ENCODE measurements around the gene ZNF217. TPM values are rescaled to one million over a fixed set of nuclear protein-coding genes. Genes with fewer than 3 reads are reported as not detected.

Gene ZNF217
- polyA plus RNA-seq, 1 donor from 2014 or later: 1.9 TPM

GRCh38 chr20:53594068-53595017 is 704 bp upstream of the ZNF217 start:
- no peaks in the 10 kb centered on the region for H3F3A ChIP-seq (ENCODE audit: insufficient read depth, low read length, poor library complexity, severe bottlenecking)
- no peaks in the 10 kb centered on the region for H3K9me2 ChIP-seq (ENCODE audit: insufficient read depth, low read length)
- no peaks in the 10 kb centered on the region for H4K20me1 ChIP-seq (ENCODE audit: insufficient read depth)
- H3K27me3 ChIP-seq (ENCODE audit: insufficient read depth, low read depth, low read length): no peaks in the 10 kb centered on the region
- peak overlapping the region; percentile 75 for H3K9ac ChIP-seq (ENCODE audit: low read length)
- no peaks in the 10 kb centered on the region for H3K9me3 ChIP-seq (ENCODE audit: low read length)
- H3K36me3 ChIP-seq (ENCODE audit: insufficient read depth, low read length): no peaks in the 10 kb centered on the region
- H3K79me2 ChIP-seq (replicated peaks; ENCODE audit: insufficient read depth, low read length): no peaks in the 10 kb centered on the region
- TF ChIP-seq POLR2AphosphoS5 (IDR thresholded peaks at IDR 0.05): peak; percentile 44
- no peak for TF ChIP-seq TAF1 (IDR thresholded peaks at IDR 0.05; ENCODE audit: low read depth)
- no peak for TF ChIP-seq EP300 (conservative IDR thresholded peaks at IDR 0.05; ENCODE audit: poor library complexity, severe bottlenecking)
- TF ChIP-seq CTCF (IDR thresholded peaks at IDR 0.05; ENCODE audit: poor library complexity, severe bottlenecking): no peak
- peak; percentile 18 for TF ChIP-seq RAD21 (conservative IDR thresholded peaks at IDR 0.05)
- no peak for TF ChIP-seq MXI1 (conservative IDR thresholded peaks at IDR 0.05; ENCODE audit: poor library complexity, severe bottlenecking)
- no peak for TF ChIP-seq SMC3 (conservative IDR thresholded peaks at IDR 0.05; ENCODE audit: poor library complexity)
- TF ChIP-seq, protein P1, sequence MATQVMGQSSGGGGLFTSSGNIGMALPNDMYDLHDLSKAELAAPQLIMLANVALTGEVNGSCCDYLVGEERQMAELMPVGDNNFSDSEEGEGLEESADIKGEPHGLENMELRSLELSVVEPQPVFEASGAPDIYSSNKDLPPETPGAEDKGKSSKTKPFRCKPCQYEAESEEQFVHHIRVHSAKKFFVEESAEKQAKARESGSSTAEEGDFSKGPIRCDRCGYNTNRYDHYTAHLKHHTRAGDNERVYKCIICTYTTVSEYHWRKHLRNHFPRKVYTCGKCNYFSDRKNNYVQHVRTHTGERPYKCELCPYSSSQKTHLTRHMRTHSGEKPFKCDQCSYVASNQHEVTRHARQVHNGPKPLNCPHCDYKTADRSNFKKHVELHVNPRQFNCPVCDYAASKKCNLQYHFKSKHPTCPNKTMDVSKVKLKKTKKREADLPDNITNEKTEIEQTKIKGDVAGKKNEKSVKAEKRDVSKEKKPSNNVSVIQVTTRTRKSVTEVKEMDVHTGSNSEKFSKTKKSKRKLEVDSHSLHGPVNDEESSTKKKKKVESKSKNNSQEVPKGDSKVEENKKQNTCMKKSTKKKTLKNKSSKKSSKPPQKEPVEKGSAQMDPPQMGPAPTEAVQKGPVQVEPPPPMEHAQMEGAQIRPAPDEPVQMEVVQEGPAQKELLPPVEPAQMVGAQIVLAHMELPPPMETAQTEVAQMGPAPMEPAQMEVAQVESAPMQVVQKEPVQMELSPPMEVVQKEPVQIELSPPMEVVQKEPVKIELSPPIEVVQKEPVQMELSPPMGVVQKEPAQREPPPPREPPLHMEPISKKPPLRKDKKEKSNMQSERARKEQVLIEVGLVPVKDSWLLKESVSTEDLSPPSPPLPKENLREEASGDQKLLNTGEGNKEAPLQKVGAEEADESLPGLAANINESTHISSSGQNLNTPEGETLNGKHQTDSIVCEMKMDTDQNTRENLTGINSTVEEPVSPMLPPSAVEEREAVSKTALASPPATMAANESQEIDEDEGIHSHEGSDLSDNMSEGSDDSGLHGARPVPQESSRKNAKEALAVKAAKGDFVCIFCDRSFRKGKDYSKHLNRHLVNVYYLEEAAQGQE (IDR thresholded peaks at IDR 0.05; ENCODE audit: borderline replicate concordance): no peak
- TF ChIP-seq EZH2 (IDR thresholded peaks at IDR 0.05; ENCODE audit: borderline replicate concordance, insufficient read depth, low read length, poor library complexity, severe bottlenecking): no peak
- H2AFZ ChIP-seq (ENCODE audit: low read depth, low read length): peak overlapping the region; percentile 58
- peak overlapping the region; percentile 76 for H3K4me3 ChIP-seq (ENCODE audit: low read length)
- peak overlapping the region; percentile 60 for H3K27ac ChIP-seq (ENCODE audit: low read length)
- peak overlapping the region; percentile 48 for H3K4me2 ChIP-seq (ENCODE audit: low read length)

- Histone ChIP-seq H3K4me2 (ENCODE audit: low read length) (peak overlapping the region; percentile 10), H3K79me2 (replicated peaks; ENCODE audit: insufficient read depth, low read length) (peaks cover 4% of the 10 kb centered on the region), H3K4me3 (ENCODE audit: low read length) (peak overlapping the region; percentile 76), H3K9me3 (ENCODE audit: low read length) (no peaks in the 10 kb centered on the region), H3K36me3 (ENCODE audit: insufficient read depth, low read length) (no peaks in the 10 kb centered on the region), H3K9ac (ENCODE audit: low read length) (peak overlapping the region; percentile 68), H3K27ac (ENCODE audit: low read length) (no peak overlapping the region), H3F3A (ENCODE audit: insufficient read depth, low read length, poor library complexity, severe bottlenecking) (no peaks in the 10 kb centered on the region), H3K9me2 (ENCODE audit: insufficient read depth, low read length) (no peaks in the 10 kb centered on the region), H4K20me1 (ENCODE audit: insufficient read depth) (no peaks in the 10 kb centered on the region), H2AFZ (ENCODE audit: low read depth, low read length) (peak overlapping the region; percentile 27), H3K27me3 (ENCODE audit: insufficient read depth, low read depth, low read length) (no peaks in the 10 kb centered on the region)
- TF ChIP-seq EZH2 (IDR thresholded peaks at IDR 0.05; ENCODE audit: borderline replicate concordance, insufficient read depth, low read length, poor library complexity, severe bottlenecking) (no peak), CTCF (IDR thresholded peaks at IDR 0.05; ENCODE audit: poor library complexity, severe bottlenecking) (no peak), TAF1 (IDR thresholded peaks at IDR 0.05; ENCODE audit: low read depth) (no peak), SMC3 (conservative IDR thresholded peaks at IDR 0.05; ENCODE audit: poor library complexity) (no peak), RAD21 (conservative IDR thresholded peaks at IDR 0.05) (no peak), EP300 (conservative IDR thresholded peaks at IDR 0.05; ENCODE audit: poor library complexity, severe bottlenecking) (no peak), MXI1 (conservative IDR thresholded peaks at IDR 0.05; ENCODE audit: poor library complexity, severe bottlenecking) (no peak), POLR2AphosphoS5 (IDR thresholded peaks at IDR 0.05) (no peak)
- TF ChIP-seq, protein P1 (IDR thresholded peaks at IDR 0.05; ENCODE audit: borderline replicate concordance): no peak
Observed at GRCh38 chr20:53592992-53593465, 610 bp downstream of the ZNF217 start.
